Prostate gland (tissue), 2 donors: ENCODE data around the gene KATNIP.

ENCODE experiments used
- POLR2A ChIP-seq: fragments of 450-650 bp; IDR thresholded peaks from one replicate; pipeline ENCODE4 v1.6.1; 2016; ENCODE audit warnings: antibody characterized with exemption, mild to moderate bottlenecking
- POLR2AphosphoS5 ChIP-seq: sonication (generic); formaldehyde crosslinking; IDR thresholded peaks from one replicate; pipeline ENCODE4 v1.6.1; 2017; ENCODE audit warnings: antibody characterized with exemption
- TF ChIP-seq, protein P1 (sequence below), 4 experiments: fragments of 200-600 bp in 2 of 4; fragments of 450-650 bp in 2 of 4; sonication (generic) in 2 of 4; IDR thresholded peaks; 1 replicate in 3 of 4; 2 replicates in 1 of 4; pipeline ENCODE4 v1.5.1; 2016 to 2019; ENCODE audit warnings: antibody characterized with exemption in 4 of 4, mild to moderate bottlenecking in 2 of 4, moderate library complexity in 2 of 4

GRCh38 chr16:27517664-27518063, 32.3 kb upstream of the KATNIP start:
- TF ChIP-seq, protein P1, sequence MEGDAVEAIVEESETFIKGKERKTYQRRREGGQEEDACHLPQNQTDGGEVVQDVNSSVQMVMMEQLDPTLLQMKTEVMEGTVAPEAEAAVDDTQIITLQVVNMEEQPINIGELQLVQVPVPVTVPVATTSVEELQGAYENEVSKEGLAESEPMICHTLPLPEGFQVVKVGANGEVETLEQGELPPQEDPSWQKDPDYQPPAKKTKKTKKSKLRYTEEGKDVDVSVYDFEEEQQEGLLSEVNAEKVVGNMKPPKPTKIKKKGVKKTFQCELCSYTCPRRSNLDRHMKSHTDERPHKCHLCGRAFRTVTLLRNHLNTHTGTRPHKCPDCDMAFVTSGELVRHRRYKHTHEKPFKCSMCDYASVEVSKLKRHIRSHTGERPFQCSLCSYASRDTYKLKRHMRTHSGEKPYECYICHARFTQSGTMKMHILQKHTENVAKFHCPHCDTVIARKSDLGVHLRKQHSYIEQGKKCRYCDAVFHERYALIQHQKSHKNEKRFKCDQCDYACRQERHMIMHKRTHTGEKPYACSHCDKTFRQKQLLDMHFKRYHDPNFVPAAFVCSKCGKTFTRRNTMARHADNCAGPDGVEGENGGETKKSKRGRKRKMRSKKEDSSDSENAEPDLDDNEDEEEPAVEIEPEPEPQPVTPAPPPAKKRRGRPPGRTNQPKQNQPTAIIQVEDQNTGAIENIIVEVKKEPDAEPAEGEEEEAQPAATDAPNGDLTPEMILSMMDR (IDR thresholded peaks at IDR 0.05), result no peak
- TF ChIP-seq POLR2A (no peak), POLR2AphosphoS5 (no peak)
